ENCODE measurements around the gene LRRC3.

LRRC3 gene

DNA sequence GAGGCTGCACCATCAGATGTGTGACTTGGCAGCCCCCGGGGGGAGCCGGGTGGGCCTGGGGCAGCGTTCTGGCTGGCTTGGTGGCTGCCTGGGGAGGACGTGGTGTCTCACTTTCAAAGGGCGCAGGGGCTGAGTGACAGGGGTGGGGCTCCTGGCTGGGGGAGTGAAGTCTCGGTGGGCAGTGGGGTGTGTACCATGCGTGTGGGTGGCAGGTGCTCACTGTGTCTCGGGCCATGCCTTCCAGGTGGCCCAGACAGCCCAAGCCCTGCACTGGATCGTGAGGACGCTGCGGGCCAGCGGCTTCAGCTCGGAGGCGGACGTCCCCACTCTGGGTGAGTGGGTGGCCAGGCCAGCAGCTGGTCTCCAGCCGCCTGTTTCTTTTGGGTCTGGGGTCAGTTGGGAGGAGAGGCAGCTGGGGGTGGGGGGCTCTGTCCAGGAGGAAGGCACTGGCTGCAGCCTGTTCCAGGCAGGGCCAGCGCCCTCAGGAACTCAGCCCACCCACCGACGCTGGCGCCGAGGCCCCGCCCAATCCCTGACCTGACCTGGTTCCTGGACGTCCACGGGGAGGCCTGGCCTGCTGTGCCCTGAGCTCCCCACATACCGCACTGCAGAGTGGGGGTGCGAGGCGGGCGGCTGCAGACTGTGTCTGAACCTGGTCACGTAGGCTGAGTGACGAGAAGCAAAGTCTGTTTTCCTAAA is 30.6 kb upstream of the LRRC3 start:
- DNase-seq: no peak

DNA sequence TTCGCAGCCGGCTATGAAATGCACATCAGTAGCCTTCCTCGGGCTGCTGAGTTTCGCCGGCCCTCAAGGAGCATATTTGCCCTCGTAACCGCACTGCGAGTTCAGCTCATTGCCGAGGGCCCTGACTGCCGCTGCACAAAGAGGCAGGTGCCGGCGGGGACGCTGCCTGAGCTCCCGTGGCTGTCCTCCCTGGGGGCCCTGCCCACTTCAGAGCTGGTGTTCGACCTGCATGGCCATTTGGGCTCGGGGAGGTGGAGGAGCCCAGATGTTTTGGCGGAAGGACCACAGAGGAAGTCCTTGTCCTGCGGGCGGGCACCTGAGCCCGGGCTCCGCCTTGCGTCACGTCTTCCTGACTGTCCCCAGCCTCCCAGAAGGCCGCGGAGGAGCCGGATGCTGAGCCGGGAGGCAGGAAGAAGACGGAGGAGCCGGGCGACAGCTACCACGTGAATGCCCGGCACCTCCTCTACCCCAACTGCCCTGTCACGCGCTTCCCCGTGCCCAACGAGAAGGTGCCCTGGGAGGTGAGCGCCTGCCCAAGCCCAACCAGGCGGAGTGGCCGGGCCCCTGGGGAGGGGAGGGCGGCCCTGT is 29.9 kb upstream of the LRRC3 start:
- peak; percentile 3 for DNase-seq

DNA sequence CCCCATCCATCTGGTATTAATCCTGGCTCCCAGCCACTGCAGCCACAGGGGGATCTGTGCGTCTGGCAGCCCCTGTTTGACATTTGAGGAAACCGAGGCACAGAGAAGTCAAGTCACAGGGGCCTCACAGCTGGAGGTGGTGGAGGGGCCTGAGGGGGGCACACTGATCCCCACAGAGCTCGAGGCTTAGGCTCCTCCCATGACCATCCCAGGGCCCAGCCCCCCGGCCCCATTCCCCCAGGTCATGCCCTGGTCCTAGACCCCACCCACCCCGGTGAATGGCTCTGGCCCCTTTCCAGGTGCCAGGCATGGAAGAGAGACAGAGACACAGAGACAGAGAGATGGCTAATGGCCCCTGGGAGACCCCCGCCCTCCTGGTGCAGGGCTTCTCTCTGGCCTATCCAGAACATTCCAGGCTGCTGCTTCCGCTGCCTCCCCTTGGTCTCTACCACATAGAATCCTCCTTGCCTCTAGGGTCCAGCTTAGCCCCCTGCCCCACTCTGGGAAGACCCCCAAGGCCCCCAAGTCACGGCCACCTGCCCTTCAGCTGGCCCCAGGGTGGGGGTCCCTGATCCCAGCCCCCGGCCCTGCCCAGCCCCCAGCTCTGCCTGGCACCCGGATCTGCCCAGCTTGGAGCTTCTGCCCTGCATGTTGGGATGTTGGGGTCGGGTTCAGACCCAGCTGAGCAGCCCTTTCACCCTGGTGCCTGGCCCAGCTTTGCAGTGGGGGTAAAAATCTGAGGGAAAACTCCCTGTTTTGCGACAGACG is 29.2 kb upstream of the LRRC3 start:
- DNase-seq: no peak

DNA sequence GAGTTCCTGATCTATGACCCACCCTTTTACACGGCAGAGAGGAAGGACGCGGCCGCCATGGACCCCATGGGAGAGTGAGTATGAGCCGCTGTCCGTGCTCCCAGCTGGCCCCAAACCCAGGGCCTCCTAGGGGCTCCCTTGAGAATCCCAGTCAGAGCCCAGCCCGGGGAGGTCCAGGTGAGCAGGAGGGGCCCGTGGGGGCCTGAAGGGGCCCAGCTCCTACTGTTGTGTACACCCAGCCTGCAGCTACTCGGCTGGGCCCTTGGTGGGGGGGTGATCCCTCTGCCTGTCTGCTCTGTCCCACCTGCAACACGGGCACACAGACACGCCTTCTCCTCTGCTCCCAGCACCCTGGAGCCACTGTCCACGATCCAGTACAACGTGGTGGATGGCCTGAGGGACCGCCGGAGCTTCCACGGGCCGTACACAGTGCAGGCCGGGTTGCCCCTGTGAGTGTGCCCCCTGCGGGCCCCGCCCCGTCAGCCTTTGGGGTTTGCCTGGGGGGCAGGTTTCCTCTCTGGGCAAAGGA is 28.6 kb upstream of the LRRC3 start:
- DNase-seq: no peak

DNA sequence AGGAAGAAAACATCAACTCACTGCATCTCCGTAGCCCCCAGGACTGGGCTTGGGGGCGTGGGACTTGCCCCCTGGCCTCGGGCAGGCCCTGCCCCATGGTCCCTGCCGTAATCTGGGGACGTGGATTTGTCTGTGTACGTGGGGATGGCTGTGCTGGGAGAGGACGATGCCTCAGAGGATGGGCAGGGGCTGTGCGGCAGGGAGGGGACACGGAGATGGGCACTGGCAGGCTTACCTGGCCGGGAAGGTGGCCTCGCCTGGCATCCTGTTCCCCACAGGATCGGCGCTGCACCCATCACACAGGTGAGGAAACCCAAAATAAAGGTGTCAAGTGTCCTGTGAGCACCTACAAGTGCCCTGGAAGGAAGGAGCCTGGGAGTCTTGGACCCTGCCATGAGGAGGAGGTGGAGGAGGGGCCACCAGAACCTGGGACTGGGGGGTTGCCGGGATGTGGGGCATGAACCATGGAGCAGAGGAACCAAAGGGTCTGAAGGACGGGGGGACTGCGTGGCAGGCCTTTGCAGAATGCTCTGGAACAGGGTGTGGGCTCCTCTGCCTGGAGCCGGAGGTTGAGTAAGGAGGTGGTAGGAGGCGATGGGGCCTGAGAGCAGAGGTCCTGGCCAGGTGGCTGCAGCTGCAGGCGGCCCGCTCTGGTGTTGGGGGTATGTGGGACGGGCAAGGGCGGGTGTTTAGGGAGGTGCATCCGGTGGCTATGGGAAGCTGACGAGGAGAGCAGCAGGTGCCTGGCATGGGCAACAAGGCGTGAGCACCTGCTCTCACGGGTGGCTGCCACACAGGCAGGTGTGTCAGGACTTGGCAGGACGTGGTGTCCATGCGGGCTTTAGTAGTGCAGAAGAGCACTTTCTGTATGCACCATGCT is 27.8 kb upstream of the LRRC3 start:
- DNase-seq: no peak

DNA sequence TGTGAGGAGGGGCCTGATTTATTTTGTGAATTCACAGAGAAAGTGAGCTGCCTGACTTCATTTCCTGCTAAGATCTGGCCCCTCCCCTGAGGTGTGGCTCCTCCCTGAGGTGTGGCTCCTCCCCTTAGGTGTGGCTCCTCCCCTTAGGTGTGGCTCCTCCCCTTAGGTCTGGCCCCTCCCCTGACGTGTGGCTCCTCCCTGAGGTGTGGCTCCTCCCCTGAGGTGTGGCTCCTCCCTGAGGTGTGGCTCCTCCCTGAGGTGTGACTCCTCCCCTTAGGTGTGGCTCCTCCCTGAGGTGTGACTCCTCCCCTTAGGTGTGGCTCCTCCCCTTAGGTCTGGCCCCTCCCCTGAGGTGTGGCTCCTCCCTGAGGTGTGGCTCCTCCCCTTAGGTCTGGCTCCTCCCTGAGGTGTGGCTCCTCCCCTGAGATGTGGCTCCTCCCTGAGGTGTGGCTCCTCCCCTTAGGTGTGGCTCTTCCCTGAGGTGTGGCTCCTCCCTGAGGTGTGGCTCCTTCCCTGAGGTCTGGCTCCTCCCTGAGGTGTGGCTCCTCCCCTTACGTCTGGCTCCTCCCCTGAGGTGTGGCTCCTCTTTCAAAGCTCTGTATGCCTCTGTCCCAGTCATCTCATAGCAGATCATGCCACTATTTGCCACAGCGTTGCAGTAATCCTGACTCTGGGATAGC is 26.9 kb upstream of the LRRC3 start:
- peak; percentile 60 for DNase-seq

DNA sequence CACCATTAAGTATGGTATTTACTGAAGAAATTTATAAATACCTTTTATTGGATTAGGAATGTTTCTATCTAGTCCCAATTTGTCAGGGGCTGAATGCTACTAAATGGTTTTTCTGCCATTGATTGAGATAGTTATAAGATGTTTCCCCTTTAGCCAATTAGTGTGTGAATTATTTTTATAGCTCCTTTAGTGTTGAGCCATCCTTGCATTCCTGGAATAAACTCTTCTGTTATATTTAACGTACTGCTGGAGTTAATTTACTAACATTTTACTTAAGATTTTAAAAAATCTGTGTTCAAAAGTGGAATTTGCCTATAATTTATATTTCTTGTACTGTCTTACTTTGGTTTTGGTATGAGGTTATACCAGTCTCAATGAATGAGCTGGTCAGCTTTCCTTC is 25.4 kb upstream of the LRRC3 start:
- DNase-seq: no peak

DNA sequence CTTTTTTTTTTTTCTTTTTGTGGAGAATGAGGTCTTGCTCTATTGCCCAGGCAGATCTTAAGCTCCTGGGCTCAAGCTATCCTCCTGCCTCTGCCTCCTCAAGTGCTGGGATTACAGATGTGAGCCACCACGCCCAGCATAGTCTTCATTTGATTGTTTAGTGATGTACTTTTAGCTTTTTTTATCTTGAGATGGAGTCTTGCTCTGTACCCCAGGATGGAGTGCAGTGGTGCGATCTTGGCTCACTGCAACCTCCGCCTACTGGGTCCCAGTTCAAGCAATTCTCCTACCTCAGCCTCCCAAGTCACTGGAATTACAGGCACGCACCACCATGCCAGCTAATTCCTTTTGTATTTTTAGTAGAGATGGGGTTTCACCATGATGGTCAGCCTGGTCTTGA is 24.0 kb upstream of the LRRC3 start:
- DNase-seq: no peak

DNA sequence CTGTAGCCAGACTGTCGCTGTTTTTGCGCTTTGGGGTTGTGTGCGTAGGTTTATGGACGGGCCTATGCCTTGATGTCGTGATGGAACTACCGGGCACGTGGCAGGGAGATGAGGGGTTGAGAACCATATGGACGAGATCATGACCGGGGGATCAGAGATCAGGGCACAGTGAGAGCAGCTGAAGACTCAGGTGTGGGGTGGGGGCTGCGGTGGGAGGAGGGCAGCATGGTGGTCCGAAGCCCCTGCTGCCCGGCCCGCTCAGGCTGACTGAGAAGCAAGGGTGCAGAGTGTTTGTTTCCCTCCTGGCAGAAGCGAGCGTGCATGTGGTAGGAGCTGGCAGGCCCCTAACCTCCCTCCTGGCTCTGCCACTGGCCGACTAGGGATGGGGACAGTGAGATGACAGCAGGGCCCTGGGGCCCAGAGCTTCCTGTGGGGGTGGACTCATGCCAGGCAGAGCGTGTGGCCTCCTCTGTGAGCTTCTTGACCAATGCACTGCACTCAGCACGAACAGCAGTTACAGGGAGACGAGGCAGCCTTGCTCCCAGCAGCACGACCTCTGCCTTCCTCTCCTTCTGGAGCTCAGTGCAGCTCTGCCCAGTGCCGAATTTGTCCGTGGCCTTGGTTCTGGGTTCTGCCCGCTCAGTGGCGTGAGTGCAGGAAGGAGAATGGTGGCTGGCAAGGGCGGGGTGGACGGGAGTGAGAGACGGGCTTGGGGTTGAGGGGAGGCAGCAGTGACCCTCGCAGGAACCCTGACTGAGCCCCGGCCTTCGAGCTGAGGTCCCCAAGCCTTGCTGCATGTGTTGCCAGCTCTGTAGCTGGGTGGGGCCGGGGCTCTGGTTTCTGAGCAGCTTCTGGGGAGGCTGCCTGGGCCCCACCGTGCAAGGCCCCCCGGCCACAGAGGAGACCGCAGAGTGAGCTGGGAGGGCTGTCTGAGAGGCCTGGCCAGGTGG is 22.2 kb upstream of the LRRC3 start:
- no peak for DNase-seq

DNA sequence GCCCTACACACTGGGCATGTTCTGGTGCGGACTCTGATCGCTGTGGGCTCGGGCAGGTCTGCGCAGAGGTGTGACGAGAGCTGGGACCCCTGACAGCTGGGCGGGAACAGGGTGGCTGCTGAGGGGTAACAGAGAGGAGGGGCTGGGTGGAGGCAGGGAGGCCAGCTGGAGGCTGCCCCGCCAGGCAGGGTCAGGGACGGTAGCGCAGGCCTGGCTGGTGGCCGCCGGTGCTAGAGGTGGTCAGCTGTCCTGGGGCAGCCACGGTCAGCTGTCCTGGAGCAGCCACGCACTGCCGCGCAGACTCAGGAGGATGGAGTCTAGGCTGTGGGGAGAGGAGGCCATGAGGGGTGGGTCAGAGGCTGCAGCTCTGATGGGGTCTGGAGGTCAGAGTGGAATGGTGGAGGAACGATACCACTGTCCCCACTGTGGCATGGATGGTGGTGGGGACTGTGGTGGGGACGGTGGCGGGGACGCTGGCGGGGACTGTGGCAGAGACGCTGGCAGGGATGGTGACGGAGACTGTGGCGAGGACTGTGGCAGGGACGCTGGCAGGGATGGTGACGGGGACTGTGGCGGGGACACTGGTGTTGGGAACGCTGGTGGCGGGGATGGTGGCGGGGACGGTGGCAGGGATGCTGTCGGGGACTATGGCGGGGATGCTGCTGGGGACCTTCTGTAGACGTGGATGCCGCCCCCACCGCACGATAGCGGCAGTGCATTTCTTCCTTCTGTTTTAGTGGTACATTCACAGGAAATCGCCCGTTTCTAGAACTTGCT is 21.3 kb upstream of the LRRC3 start:
- DNase-seq: no peak

DNA sequence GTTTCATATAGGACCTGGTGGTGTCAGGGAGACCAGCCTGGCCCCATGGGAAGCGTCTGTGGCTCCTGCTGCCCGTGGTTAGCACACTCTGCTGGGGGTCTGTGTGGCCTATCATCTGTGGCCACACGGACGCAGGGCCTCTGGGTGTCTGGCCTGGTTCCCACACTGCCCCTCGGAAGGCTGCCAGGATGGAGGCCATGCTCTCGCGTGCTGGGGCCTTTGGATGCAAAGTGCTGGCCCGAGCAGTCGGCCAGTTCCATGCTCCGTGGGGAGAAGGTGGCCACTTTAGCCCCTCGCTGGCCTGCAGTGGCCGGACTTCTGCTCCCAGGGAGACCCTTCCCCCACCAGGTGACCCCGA is 20.8 kb upstream of the LRRC3 start:
- DNase-seq: no peak

DNA sequence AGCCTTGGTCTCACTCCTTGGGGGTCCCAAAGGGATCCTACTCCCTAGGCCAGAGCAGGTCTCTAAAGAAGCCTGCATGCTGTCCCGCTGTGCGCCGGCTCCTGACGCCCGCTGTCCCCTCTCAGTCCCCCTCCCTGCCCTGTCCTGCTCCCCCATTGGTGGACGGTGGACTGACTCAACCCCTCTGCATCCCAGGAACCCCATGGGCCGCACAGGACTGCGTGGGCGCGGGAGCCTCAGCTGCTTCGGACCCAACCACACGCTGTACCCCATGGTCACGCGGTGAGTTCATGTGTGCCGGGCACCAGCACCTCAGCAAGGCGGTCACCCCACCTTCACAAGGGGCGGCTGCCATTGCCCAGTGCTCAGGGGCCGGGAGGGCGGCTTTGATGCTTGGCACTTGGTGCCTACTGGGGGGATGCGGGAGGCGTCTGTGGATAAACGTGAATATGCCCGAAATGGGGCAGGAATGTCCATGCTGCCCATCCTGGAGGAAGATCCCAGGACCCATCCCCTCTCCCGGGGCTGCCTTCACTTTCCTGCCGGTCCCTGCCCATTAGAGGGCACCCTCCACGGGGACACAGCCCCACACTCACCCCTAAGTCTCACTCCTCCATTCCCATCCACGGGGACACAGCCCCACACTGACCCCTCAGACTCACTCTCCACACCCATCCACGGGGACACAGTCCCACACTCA is 20.2 kb upstream of the LRRC3 start:
- no peak for DNase-seq

DNA sequence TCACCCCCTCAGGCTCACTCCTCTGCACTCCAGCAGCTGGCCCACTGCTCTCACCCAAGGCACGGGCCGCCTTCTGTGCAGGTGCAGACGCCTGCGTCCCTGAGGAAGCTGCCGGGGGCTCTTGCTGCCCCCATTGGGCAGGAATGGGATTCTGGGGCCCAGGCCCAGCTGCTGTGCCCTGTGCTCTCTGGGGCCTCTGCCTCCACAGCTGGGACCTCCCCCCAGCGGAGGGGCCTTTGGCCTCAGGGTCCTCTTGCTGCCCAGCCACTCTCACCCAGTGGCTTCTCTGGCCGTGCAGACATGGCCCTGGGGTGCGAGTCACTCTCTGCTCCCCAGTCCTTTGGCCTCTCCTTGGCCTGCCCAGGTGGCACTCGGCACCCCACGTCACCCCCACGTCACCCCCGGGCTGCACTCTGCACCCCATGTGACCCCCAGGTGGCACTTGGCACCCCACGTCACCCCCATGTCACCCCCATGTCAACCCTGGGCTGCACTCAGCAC is 19.1 kb upstream of the LRRC3 start:
- DNase-seq: no peak

DNA sequence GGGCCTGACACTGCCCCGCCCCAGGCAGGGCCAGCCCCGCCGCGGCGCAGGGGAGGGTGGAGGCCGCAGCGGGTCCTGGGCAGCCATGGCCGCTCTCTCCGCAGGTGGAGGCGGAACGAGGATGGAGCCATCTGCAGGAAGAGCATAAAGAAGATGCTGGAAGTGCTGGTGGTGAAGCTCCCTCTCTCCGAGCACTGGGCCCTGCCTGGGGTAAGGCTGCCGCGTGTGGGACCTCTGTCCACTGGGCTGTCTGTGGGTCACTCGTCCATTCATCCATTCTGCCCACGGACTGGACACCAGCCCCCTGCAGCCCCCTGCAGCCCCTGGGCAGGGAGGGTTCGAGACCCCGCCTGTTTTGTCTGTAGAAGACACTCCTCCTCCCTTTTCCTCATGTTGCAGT is 18.4 kb upstream of the LRRC3 start:
- DNase-seq: no peak

DNA sequence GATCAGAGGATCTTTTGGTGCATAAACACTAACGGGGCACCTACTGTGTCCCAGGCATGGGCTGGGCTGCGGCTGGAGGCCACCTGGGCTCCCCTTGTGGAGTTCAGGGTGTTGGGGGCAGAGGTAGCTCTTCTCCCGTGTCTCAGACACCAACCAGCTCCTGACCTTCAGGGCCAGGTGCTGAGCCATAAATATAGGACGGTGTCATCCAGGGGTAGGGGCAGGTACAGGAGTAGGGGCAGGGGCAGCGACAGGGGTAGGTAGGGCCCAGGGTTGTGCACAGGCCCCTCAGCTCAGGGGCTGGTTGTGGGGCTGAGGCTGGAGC is 18.0 kb upstream of the LRRC3 start:
- DNase-seq: no peak

DNA sequence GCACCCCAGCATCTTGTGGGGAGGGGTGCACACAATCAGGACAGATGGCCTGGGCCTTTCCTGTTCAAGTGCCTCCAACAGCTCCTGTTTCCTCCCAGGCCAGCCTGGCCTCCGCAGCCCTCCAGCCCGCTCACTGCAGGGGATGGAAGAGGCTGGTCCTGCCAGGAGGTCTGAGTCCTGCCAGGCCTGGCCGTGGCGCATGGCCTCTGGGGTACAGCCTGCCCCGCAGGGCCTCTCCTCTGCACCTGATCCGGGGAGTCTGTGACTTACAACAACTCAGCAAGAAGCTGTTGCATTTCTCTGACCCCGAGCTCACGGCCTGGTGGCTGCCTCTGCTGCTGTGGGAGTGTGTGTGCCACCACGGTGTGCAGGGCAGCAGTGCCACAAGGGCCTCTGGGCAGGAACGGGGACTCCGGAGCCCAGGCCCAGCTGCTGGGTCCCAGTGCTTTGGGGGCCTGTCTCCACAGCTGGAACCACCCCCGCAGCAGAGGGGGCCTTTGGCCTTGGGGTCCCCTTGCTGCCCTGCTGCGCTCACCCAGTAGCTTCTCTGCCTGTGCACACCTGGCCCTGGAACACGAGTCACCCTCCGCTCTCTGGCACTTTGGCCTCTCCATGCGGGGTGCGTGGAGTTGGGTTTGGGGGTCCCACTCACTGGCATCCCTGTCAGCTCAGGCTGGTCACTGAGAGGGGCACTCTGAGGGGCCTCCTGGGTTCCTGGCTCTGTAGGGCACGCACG is 17.4 kb upstream of the LRRC3 start:
- no peak for DNase-seq

DNA sequence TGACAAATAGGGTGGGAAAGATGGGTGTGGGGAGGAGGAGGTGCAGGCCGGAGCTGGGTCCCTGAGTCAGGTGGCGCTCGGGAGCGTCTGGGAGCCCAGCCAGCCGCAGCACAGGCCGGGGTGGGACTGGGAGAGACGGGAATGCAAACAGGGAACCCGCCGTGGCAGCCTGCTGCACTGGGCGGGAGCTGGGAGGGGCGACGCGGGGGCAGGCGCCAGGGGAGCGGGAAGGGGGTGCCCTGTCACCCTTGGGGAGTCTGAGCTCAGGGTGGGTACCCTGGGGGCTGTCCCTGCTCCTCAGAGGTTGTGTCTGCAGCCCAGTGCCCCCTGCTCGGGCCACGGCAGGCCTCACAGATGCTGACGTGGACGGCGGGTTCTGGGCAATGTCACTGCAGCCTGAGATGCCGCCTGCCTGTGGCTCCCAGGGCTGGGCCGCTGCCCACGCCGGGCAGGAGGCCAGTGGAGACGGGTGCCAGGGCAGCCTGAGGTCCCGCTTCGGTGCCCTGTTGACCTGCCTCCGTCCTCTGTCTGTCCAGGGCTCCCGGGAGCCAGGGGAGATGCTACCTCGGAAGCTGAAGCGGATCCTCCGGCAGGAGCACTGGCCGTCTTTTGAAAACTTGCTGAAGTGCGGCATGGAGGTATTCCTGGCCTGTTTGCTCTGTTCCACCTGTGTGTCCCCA is 16.6 kb upstream of the LRRC3 start:
- DNase-seq: no peak

DNA sequence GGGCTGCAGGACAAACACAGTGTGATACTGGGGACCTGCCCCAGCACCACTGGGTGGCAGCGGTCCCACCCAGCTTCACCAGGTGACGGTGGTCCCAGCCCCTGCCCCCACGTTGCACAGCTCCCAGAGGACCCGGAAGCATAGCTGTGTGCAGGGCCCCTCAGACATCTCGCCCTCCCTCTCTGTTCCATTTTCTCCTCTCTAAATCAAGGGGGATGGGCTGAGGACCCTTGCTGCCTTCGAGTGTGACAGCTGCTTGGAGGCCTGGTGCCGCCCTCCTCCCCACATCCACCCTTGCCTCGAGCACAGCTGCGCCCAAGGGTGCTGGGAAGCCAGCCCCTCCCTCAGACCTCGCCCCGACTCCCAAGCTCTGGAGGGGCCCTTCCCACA is 16.1 kb upstream of the LRRC3 start:
- no peak for DNase-seq

Measured in hematopoietic multipotent progenitor cell treated with erythropoietin and hydrocortisone succinate and interleukin-3 and kit ligand, for 8 days (in vitro differentiated cells).